Germinal center (tissue), 1 donor: ENCODE measurements around the gene TXNDC17.
A peak's percentile ranks its signal among the peaks of the same experiment; 100 is the strongest.
"Not testable (repeated sequence)": the region's sequence is repeated elsewhere in the genome, so short reads cannot be mapped to it uniquely, and the experiment has no call there.

ENCODE experiments used
- DNase-seq: peaks from one replicate; pipeline ENCODE4 v3.0.0; 2012; ENCODE audit warnings: mixed read lengths, low spot score

The TXNDC17 gene

GRCh38 chr17:6640536-6641246, at the start of gene TXNDC17, which contains the start of gene KIAA0753:
Gene TXNDC17 (plus strand): TSS chr17:6641060. CDS start chr17:6641083, 23 bp downstream.
Gene KIAA0753 (minus strand): TSS chr17:6640711. CDS start chr17:6635103, 5,608 bp downstream.
- peak; percentile 86 for DNase-seq

- DNase-seq: no peak
Observed at GRCh38 chr17:6591599-6592158, 49.2 kb upstream of the TXNDC17 start.

- no peak for DNase-seq
Observed at GRCh38 chr17:6592173-6592572, 48.7 kb upstream of the TXNDC17 start.

GRCh38 chr17:6593371-6593770, 47.5 kb upstream of the TXNDC17 start:
- not testable (repeated sequence) for DNase-seq

- DNase-seq: no peak
Observed at GRCh38 chr17:6596081-6596480, 44.8 kb upstream of the TXNDC17 start.

GRCh38 chr17:6596511-6596910, 44.3 kb upstream of the TXNDC17 start:
- no peak for DNase-seq

GRCh38 chr17:6596941-6597340, 43.9 kb upstream of the TXNDC17 start:
- no peak for DNase-seq

- no peak for DNase-seq
Observed at GRCh38 chr17:6597727-6598126, 43.1 kb upstream of the TXNDC17 start.

GRCh38 chr17:6599364-6599763, 41.5 kb upstream of the TXNDC17 start:
- DNase-seq: peak; percentile 30

- no peak for DNase-seq
Observed at GRCh38 chr17:6602141-6602540, 38.7 kb upstream of the TXNDC17 start.

GRCh38 chr17:6603744-6604325, 37.0 kb upstream of the TXNDC17 start:
- no peak for DNase-seq

GRCh38 chr17:6605142-6605541, 35.7 kb upstream of the TXNDC17 start:
- DNase-seq: no peak

- DNase-seq: no peak
Observed at GRCh38 chr17:6608321-6608720, 32.5 kb upstream of the TXNDC17 start.

GRCh38 chr17:6610011-6610410, 30.8 kb upstream of the TXNDC17 start:
- DNase-seq: no peak

- DNase-seq: no peak
Observed at GRCh38 chr17:6611231-6611630, 29.6 kb upstream of the TXNDC17 start.

- no peak for DNase-seq
Observed at GRCh38 chr17:6623941-6624340, 16.9 kb upstream of the TXNDC17 start.

- DNase-seq: no peak
Observed at GRCh38 chr17:6626616-6627015, 14.2 kb upstream of the TXNDC17 start.

GRCh38 chr17:6627019-6627418, 13.8 kb upstream of the TXNDC17 start:
- DNase-seq: no peak

GRCh38 chr17:6630390-6630789, 10.5 kb upstream of the TXNDC17 start:
- DNase-seq: no peak

GRCh38 chr17:6632530-6632929, 8.3 kb upstream of the TXNDC17 start:
- DNase-seq: no peak

- no peak for DNase-seq
Observed at GRCh38 chr17:6633263-6633662, 7.6 kb upstream of the TXNDC17 start.

GRCh38 chr17:6636105-6636504, 4.8 kb upstream of the TXNDC17 start:
- no peak for DNase-seq
